ENCODE data around the gene SOX5.

The SOX5 gene

GRCh38 chr12:23949348-23950209, at the start of gene SOX5:
Gene SOX5, minus strand, starts transcription at chr12:23949670. Its CDS starts 69 bp downstream, at chr12:23949601.
- no peak for DNase-seq (ENCODE audit: low spot score)

- DNase-seq (ENCODE audit: low spot score) = no peak
Observed at GRCh38 chr12:23987046-23987445, 37.6 kb upstream of the SOX5 start.

GRCh38 chr12:23980826-23981225, 31.4 kb upstream of the SOX5 start:
- DNase-seq (ENCODE audit: low spot score) = no peak

- DNase-seq (ENCODE audit: low spot score) = no peak
Observed at GRCh38 chr12:23964812-23965211, 15.3 kb upstream of the SOX5 start.

- DNase-seq (ENCODE audit: low spot score) = no peak
Observed at GRCh38 chr12:23959826-23960225, 10.4 kb upstream of the SOX5 start.

- no peak for DNase-seq (ENCODE audit: low spot score)
Observed at GRCh38 chr12:23954332-23954731, 4.9 kb upstream of the SOX5 start.

GRCh38 chr12:23952071-23952470, 2.6 kb upstream of the SOX5 start:
- no peak for DNase-seq (ENCODE audit: low spot score)

- DNase-seq (ENCODE audit: low spot score) = no peak
Observed at GRCh38 chr12:23950775-23951451, 1.4 kb upstream of the SOX5 start.

- DNase-seq (ENCODE audit: low spot score) = no peak
Observed at GRCh38 chr12:23950210-23950774, 822 bp upstream of the SOX5 start.

GRCh38 chr12:23948291-23948690, 1.2 kb downstream of the SOX5 start:
- DNase-seq (ENCODE audit: low spot score) = no peak

GRCh38 chr12:23947395-23947794, 2.1 kb downstream of the SOX5 start:
- no peak for DNase-seq (ENCODE audit: low spot score)

GRCh38 chr12:23945249-23945648, 4.2 kb downstream of the SOX5 start:
- DNase-seq (ENCODE audit: low spot score) = no peak

- no peak for DNase-seq (ENCODE audit: low spot score)
Observed at GRCh38 chr12:23944067-23944466, 5.4 kb downstream of the SOX5 start.

- DNase-seq (ENCODE audit: low spot score) = no peak
Observed at GRCh38 chr12:23942841-23943240, 6.6 kb downstream of the SOX5 start.

- no peak for DNase-seq (ENCODE audit: low spot score)
Observed at GRCh38 chr12:23941780-23942179, 7.7 kb downstream of the SOX5 start.

GRCh38 chr12:23938422-23938821, 11.0 kb downstream of the SOX5 start:
- DNase-seq (ENCODE audit: low spot score) = no peak

GRCh38 chr12:23931176-23931575, 18.3 kb downstream of the SOX5 start:
- no peak for DNase-seq (ENCODE audit: low spot score)

GRCh38 chr12:23930599-23930998, 18.9 kb downstream of the SOX5 start:
- no peak for DNase-seq (ENCODE audit: low spot score)

GRCh38 chr12:23929906-23930305, 19.6 kb downstream of the SOX5 start:
- no peak for DNase-seq (ENCODE audit: low spot score)

GRCh38 chr12:23927907-23928306, 21.6 kb downstream of the SOX5 start:
- DNase-seq (ENCODE audit: low spot score) = no peak

GRCh38 chr12:23921099-23921856, 28.2 kb downstream of the SOX5 start:
- no peak for DNase-seq (ENCODE audit: low spot score)

GRCh38 chr12:23911574-23911973, 37.9 kb downstream of the SOX5 start:
- DNase-seq (ENCODE audit: low spot score) = no peak

All from activated CD4-positive, alpha-beta T cell treated with anti-CD3 and anti-CD28 coated beads, Interleukin-2, Interleukin-4, amounts not matched to agents 100 ng/mL and 50 ng/mL, durations not matched to agents 16 hours and 8 hours (primary cell).